IMR-90 (cell line): ENCODE results near the gene CD68. TPM values are rescaled to one million over a fixed set of nuclear protein-coding genes. Genes with fewer than 3 reads are reported as not detected.

Experiments used
- ATAC-seq: fragments of 200-7000 bp; cut with Tn5 transposase; 2 replicates; pipeline ENCODE4 v1.9.1; 2020; ENCODE audit warnings: low read depth, mild to moderate bottlenecking, moderate library complexity
- BruUV-seq: library from RNA; stranded (reverse); fragments of 400-500 nt; replicated peaks from 2 replicates; lab custom pipeline; 2021; lab: Mats Ljungman, UMichigan
- CTCF ChIA-PET: fragments of 300-600 bp; formaldehyde crosslinking; extraction: SDS; loops from one replicate; lab custom pipeline; 2021; ENCODE audit warnings: antibody characterized with exemption; lab: Yijun Ruan, JAX
- POLR2A ChIA-PET: fragments of 300-600 bp; sonication (Branson Sonifier 250); formaldehyde crosslinking; loops from one replicate; lab custom pipeline; 2022; ENCODE audit warnings: antibody characterized with exemption; ENCODE audit not compliant: unreplicated experiment; lab: Charles Lee
- DNase-seq: peaks from one replicate; pipeline ENCODE4 v3.0.0; 2013
- H2AFZ ChIP-seq: replicated peaks from 2 replicates; pipeline ENCODE3; 2013; ENCODE audit warnings: low read length, mild to moderate bottlenecking; ENCODE audit not compliant: poor library complexity
- H2AK5ac ChIP-seq: 2 replicates; pipeline ENCODE4 v1.6.1; 2013; ENCODE audit warnings: low read depth, low read length, inconsistent platforms
- H2AK9ac ChIP-seq: replicated peaks from 2 replicates; pipeline ENCODE3; 2013; ENCODE audit warnings: mild to moderate bottlenecking, low read depth, low read length, moderate library complexity; ENCODE audit not compliant: poor library complexity
- H2BK120ac ChIP-seq: 2 replicates; pipeline ENCODE4 v1.6.1; 2013; ENCODE audit warnings: low read depth, low read length, inconsistent platforms
- H2BK15ac ChIP-seq: 3 replicates; pipeline ENCODE4 v1.6.1; 2013; ENCODE audit warnings: low read depth, low read length, inconsistent platforms
- H2BK20ac ChIP-seq: 2 replicates; pipeline ENCODE4 v1.6.1; 2013; ENCODE audit warnings: low read depth, mild to moderate bottlenecking, inconsistent platforms, low read length, moderate library complexity
- H2BK5ac ChIP-seq: 2 replicates; pipeline ENCODE4 v1.6.1; 2013; ENCODE audit warnings: mild to moderate bottlenecking, low read depth, low read length, inconsistent platforms; ENCODE audit not compliant: poor library complexity, severe bottlenecking
- H3K14ac ChIP-seq: replicated peaks from 2 replicates; pipeline ENCODE4 v1.6.1; 2013; ENCODE audit warnings: low read depth, low read length, inconsistent platforms
- H3K18ac ChIP-seq: 2 replicates; pipeline ENCODE4 v1.6.1; 2013; ENCODE audit warnings: low read depth, low read length, control low read depth
- H3K23ac ChIP-seq: 2 replicates; pipeline ENCODE4 v1.6.1; 2013; ENCODE audit warnings: low read depth, low read length, inconsistent platforms
- H3K27ac ChIP-seq: 2 replicates; pipeline ENCODE4 v1.5.1; 2013; ENCODE audit warnings: mild to moderate bottlenecking, control low read depth, low read length; ENCODE audit not compliant: insufficient read depth
- H3K27me3 ChIP-seq: 2 replicates; pipeline ENCODE4 v1.6.1; 2013; ENCODE audit warnings: low read length; ENCODE audit not compliant: control insufficient read depth, insufficient read depth
- H3K36me3 ChIP-seq: 2 replicates; pipeline ENCODE4 v1.6.1; 2013; ENCODE audit warnings: low read length, mixed read lengths; ENCODE audit not compliant: control insufficient read depth, insufficient read depth
- H3K4ac ChIP-seq: 2 replicates; pipeline ENCODE4 v1.6.1; 2013; ENCODE audit warnings: low read depth, low read length, inconsistent platforms
- H3K4me1 ChIP-seq: 2 replicates; pipeline ENCODE4 v1.6.1; 2013; ENCODE audit warnings: low read length, mixed read lengths; ENCODE audit not compliant: control insufficient read depth, insufficient read depth
- H3K4me2 ChIP-seq: 2 replicates; pipeline ENCODE4 v1.6.1; 2013; ENCODE audit warnings: low read depth, mild to moderate bottlenecking, control low read depth, low read length, moderate library complexity
- H3K4me3 ChIP-seq: 2 replicates; pipeline ENCODE4 v1.5.1; 2013; ENCODE audit warnings: low read depth, mild to moderate bottlenecking, control low read depth, low read length, moderate library complexity; ENCODE audit not compliant: insufficient read depth
- H3K56ac ChIP-seq: 2 replicates; pipeline ENCODE4 v1.6.1; 2013; ENCODE audit warnings: low read length, inconsistent platforms; ENCODE audit not compliant: insufficient read depth; ENCODE audit errors: extremely low read depth
- H3K79me1 ChIP-seq, 2 experiments: 2 replicates each; pipeline ENCODE4 v1.6.1; 2013; ENCODE audit warnings: low read length in 2 of 2, inconsistent platforms in 1 of 2, low read depth in 1 of 2
- H3K9ac ChIP-seq: 2 replicates; pipeline ENCODE4 v1.6.1; 2013; ENCODE audit warnings: low read depth, low read length, control low read depth
- H3K9me1 ChIP-seq: 2 replicates; pipeline ENCODE4 v1.6.1; 2013; ENCODE audit warnings: low read length, inconsistent platforms; ENCODE audit not compliant: insufficient read depth
- H3K9me3 ChIP-seq: 2 replicates; pipeline ENCODE4 v1.6.1; 2013; ENCODE audit warnings: low read length; ENCODE audit not compliant: control insufficient read depth, insufficient read depth
- H4K20me1 ChIP-seq: 2 replicates; pipeline ENCODE4 v1.6.1; 2013; ENCODE audit warnings: low read length, inconsistent platforms; ENCODE audit not compliant: insufficient read depth
- H4K5ac ChIP-seq: 2 replicates; pipeline ENCODE4 v1.6.1; 2013; ENCODE audit warnings: mild to moderate bottlenecking, low read depth, low read length, control low read depth
- H4K8ac ChIP-seq, 2 experiments: 2 replicates each; pipeline ENCODE4 v1.6.1; 2013; ENCODE audit warnings: low read depth in 2 of 2, low read length in 2 of 2, control low read depth in 1 of 2, inconsistent platforms in 1 of 2
- H4K91ac ChIP-seq: 2 replicates; pipeline ENCODE4 v1.6.1; 2013; ENCODE audit warnings: low read depth, low read length, inconsistent platforms; ENCODE audit not compliant: insufficient read depth
- BHLHE40 ChIP-seq: fragments of 150-350 bp; IDR thresholded peaks from 2 replicates; pipeline ENCODE4 v1.6.1; 2016; ENCODE audit warnings: mild to moderate bottlenecking, low read depth, low read length
- CEBPB ChIP-seq: IDR thresholded peaks from 2 replicates; pipeline ENCODE4 v1.6.1; 2012; ENCODE audit warnings: low read depth, low read length, improper control_type of control experiment
- CHD1 ChIP-seq: IDR thresholded peaks from 2 replicates; pipeline ENCODE4 v1.6.1; 2012; ENCODE audit warnings: low read depth, low read length, improper control_type of control experiment
- CTCF ChIP-seq: conservative IDR thresholded peaks from 2 replicates; pipeline ENCODE4 v1.5.1; 2012; ENCODE audit warnings: mild to moderate bottlenecking, low read depth, low read length, improper control_type of control experiment
- ELK1 ChIP-seq: fragments of 150-350 bp; IDR thresholded peaks from 2 replicates; pipeline ENCODE4 v1.6.1; 2016; ENCODE audit warnings: low read depth, mild to moderate bottlenecking, low read length, moderate library complexity, borderline replicate concordance
- FOS ChIP-seq: fragments of 150-350 bp; IDR thresholded peaks from 2 replicates; pipeline ENCODE4 v1.6.1; 2016; ENCODE audit warnings: low read depth, low read length
- MAFK ChIP-seq: IDR thresholded peaks from 2 replicates; pipeline ENCODE4 v1.6.1; 2012; ENCODE audit warnings: low read depth, low read length, improper control_type of control experiment
- MAZ ChIP-seq: IDR thresholded peaks from 2 replicates; pipeline ENCODE4 v1.6.1; 2012; ENCODE audit warnings: low read depth, mild to moderate bottlenecking, low read length, improper control_type of control experiment, moderate library complexity, borderline replicate concordance
- MXI1 ChIP-seq: IDR thresholded peaks from 2 replicates; pipeline ENCODE4 v1.6.1; 2012; ENCODE audit warnings: low read depth, mild to moderate bottlenecking, low read length, moderate library complexity, borderline replicate concordance
- NFE2L2 ChIP-seq: fragments of 150-350 bp; IDR thresholded peaks from 2 replicates; pipeline ENCODE4 v1.6.1; 2016; ENCODE audit warnings: low read depth, mild to moderate bottlenecking, low read length
- POLR2A ChIP-seq: IDR thresholded peaks from 2 replicates; pipeline ENCODE4 v1.6.1; 2012; ENCODE audit warnings: mild to moderate bottlenecking, low read depth, low read length
- RAD21 ChIP-seq: IDR thresholded peaks from 2 replicates; pipeline ENCODE4 v1.6.1; 2012; ENCODE audit warnings: low read length, improper control_type of control experiment
- RCOR1 ChIP-seq: IDR thresholded peaks from 2 replicates; pipeline ENCODE4 v1.6.1; 2012; ENCODE audit warnings: mild to moderate bottlenecking, low read length, improper control_type of control experiment; ENCODE audit not compliant: insufficient replicate concordance
- RFX5 ChIP-seq: IDR thresholded peaks from 2 replicates; pipeline ENCODE4 v1.8.0; 2012; ENCODE audit warnings: low read depth, mild to moderate bottlenecking, low read length, moderate library complexity
- SMC3 ChIP-seq: fragments of 150-350 bp; IDR thresholded peaks from 2 replicates; pipeline ENCODE4 v1.6.1; 2016; ENCODE audit warnings: low read depth, mild to moderate bottlenecking, antibody characterized with exemption, low read length, moderate library complexity
- USF2 ChIP-seq: fragments of 150-350 bp; IDR thresholded peaks from 2 replicates; pipeline ENCODE4 v1.6.1; 2017; ENCODE audit warnings: mild to moderate bottlenecking, antibody characterized with exemption, low read length, low read depth
- WGBS, 2 experiments: methylation state at CpG; one replicate each; pipeline versions ENCODE4 v1.1.5 to v1.1.7; 2013; ENCODE audit warnings: missing lambda C conversion rate in 2 of 2; ENCODE audit not compliant: insufficient read length in 1 of 2; ENCODE audit errors: extremely low coverage in 2 of 2; 5-methylcytosine and 5-hydroxymethylcytosine counted together
- dilution Hi-C: fragments of 300-500 bp; cut with HindIII; formaldehyde crosslinking; loops from one replicate; pipeline ENCODE4 v1.14.3; 2018; ENCODE audit warnings: low sequenced_read_pairs; ENCODE audit not compliant: unreplicated experiment
- in situ Hi-C: fragments of 300-500 bp; cut with MboI; formaldehyde crosslinking; loops from 3 replicates; pipeline ENCODE4 v1.14.3; 2019; ENCODE audit warnings: low sequenced_read_pairs, inconsistent platforms, mixed read lengths
- intact Hi-C: fragments of 100-400 bp; cut with micrococcal nuclease; formaldehyde crosslinking; loops from 2 replicates; pipeline ENCODE4 v1.10.0; 2022
- polyA plus RNA-seq, 3 experiments: library from polyadenylated mRNA; depleted of rRNA; stranded (reverse); fragments of >200 nt; gene quantifications; 2 replicates each; pipeline ENCODE4 v1.2.3, GENCODE V29; 2012; ENCODE audit warnings: low replicate concordance in 1 of 3
- total RNA-seq: library from RNA; depleted of rRNA; stranded (reverse); fragments of >200 nt; gene quantifications from 2 replicates; pipeline ENCODE4 v1.2.3, GENCODE V29; 2012

CD68 gene
- total and polyA plus RNA-seq, 2 of the 4 experiments (the other 2 are of a cell fraction): 16.0 to 43.1 TPM

- dilution Hi-C loops: no loop called here
- WGBS, 2 experiments: no CpG with 5 or more reads among the region's 5 CpGs
- Histone ChIP-seq H4K8ac (no peak overlapping the region), H2AK9ac (no peak overlapping the region), H2BK5ac (no peak overlapping the region), H3K4ac (no peak overlapping the region), H3K56ac (no peak overlapping the region), H2AK5ac (no peak overlapping the region), H3K27me3 (no peaks in the 10 kb centered on the region), H3K18ac (no peak overlapping the region), H3K9ac (no peak overlapping the region), H3K4me1 (peaks cover 28% of the 10 kb centered on the region), H3K79me1 (peaks cover 15 to 47% of the 10 kb centered on the region in 2 experiments), H3K36me3 (peaks cover 60% of the 10 kb centered on the region), H2BK120ac (no peak overlapping the region), H3K14ac (no peak overlapping the region), H3K9me3 (no peaks in the 10 kb centered on the region), H3K27ac (no peak overlapping the region), H2BK15ac (no peak overlapping the region), H3K23ac (no peak overlapping the region), H4K5ac (no peak overlapping the region), H3K4me2 (no peak overlapping the region), H3K4me3 (no peak overlapping the region), H2BK20ac (no peak overlapping the region), H4K20me1 (peaks cover 15% of the 10 kb centered on the region), H2AFZ (no peak overlapping the region), H3K9me1 (peaks cover 6% of the 10 kb centered on the region), H4K91ac (no peak overlapping the region)
- ATAC-seq (no peak), DNase-seq (no peak)
- intact Hi-C loops: no loop called here
- TF ChIP-seq FOS: no peak
- TF ChIP-seq SMC3: no peak
- no peak for TF ChIP-seq RAD21
- TF ChIP-seq CTCF: no peak
- TF ChIP-seq BHLHE40: no peak
- TF ChIP-seq NFE2L2: no peak
- no peak for TF ChIP-seq CHD1
- no peak for TF ChIP-seq ELK1
- TF ChIP-seq USF2: no peak
- no peak for TF ChIP-seq POLR2A
- no peak for TF ChIP-seq RFX5
- no peak for TF ChIP-seq MAZ
- TF ChIP-seq CEBPB: no peak
- no peak for TF ChIP-seq MAFK
- TF ChIP-seq RCOR1: no peak
- TF ChIP-seq MXI1: no peak
- in situ Hi-C loops: no loop called here
- ChIA-PET CTCF (no interaction called here), POLR2A (interaction anchor here (0.6 kb wide), 1 partner anchor 23 kb away, joined by 3 read pairs; no protein-coding TSS in a partner anchor)
- no TSS peak for BruUV-seq
These were observed 12.2 kb downstream of the CD68 start for GRCh38 chr17:7591596-7591995.
